ENCODE measurements around the gene GALT.

GRCh38 chr9:34689512-34689911, 43.0 kb downstream of the GALT start:
- TF ChIP-seq CTCF (IDR thresholded peaks at IDR 0.05; ENCODE audit: borderline replicate concordance, extremely low read depth, low read length, poor library complexity, severe bottlenecking) (no peak), EZH2 (IDR thresholded peaks at IDR 0.05; ENCODE audit: borderline replicate concordance, low read depth, low read length, severe bottlenecking) (no peak)

Data from DND-41 (cell line).